Measurements from ENCODE around the gene PIAS1. TPM values are rescaled to one million over a fixed set of nuclear protein-coding genes. Genes with fewer than 3 reads are reported as not detected.
"Not testable (repeated sequence)": the region's sequence is repeated elsewhere in the genome, so short reads cannot be mapped to it uniquely, and the experiment has no call there.

The PIAS1 gene
- total and polyA plus RNA-seq, 8 donors, result 10.6 to 29.0 (median 17.6) TPM

- H3K9me3 ChIP-seq, result no peaks in the 10 kb centered on the region
- no peak overlapping the region for H3K4me3 ChIP-seq
- FAIRE-seq, result no peak
- 50 to 55% methylated on average over 3 of the region's 3 CpGs for WGBS, 2 donors
- peaks cover 7 to 17% (median 7%) of the 10 kb centered on the region in 3 donors for H3K4me1 ChIP-seq
- H3K27me3 ChIP-seq, result no peaks in the 10 kb centered on the region
- intact Hi-C loops (cut with DNase I), result no loop called here
- no peak for DNase-seq
- no peak for ATAC-seq
- TF ChIP-seq CTCF (IDR thresholded peaks at IDR 0.05), result no peak
- H3K36me3 ChIP-seq, result no peaks in the 10 kb centered on the region
- no peak overlapping the region for H3K27ac ChIP-seq
These were observed 147.8 kb downstream of the PIAS1 start for GRCh38 chr15:68201879-68202261.

- WGBS, 2 donors, result 93 to 94% methylated on average over 7 of the region's 7 CpGs
- DNase-seq; H3K27me3 ChIP-seq; H3K36me3 ChIP-seq; ATAC-seq; H3K4me3 ChIP-seq; H3K9me3 ChIP-seq; intact Hi-C loops (cut with DNase I); H3K27ac ChIP-seq; FAIRE-seq: not testable (repeated sequence)
- peaks cover 7 to 17% (median 7%) of the 10 kb centered on the region in 3 donors for H3K4me1 ChIP-seq
These were observed 148.9 kb downstream of the PIAS1 start for GRCh38 chr15:68202994-68203393.

GRCh38 chr15:68203486-68203885 lies 149.4 kb downstream of the PIAS1 start:
- Histone ChIP-seq H3K36me3 (no peaks in the 10 kb centered on the region), H3K4me1 (peaks cover 7 to 17% (median 7%) of the 10 kb centered on the region in 3 donors), H3K27me3 (no peaks in the 10 kb centered on the region), H3K27ac (no peak overlapping the region), H3K9me3 (no peaks in the 10 kb centered on the region), H3K4me3 (no peak overlapping the region)
- WGBS, 2 donors, result 94 to 97% methylated on average over 5 of the region's 5 CpGs
- FAIRE-seq (no peak), DNase-seq (no peak), ATAC-seq (no peak)
- no peak for TF ChIP-seq CTCF (IDR thresholded peaks at IDR 0.05)
- intact Hi-C loops (cut with DNase I), result no loop called here

DNA sequence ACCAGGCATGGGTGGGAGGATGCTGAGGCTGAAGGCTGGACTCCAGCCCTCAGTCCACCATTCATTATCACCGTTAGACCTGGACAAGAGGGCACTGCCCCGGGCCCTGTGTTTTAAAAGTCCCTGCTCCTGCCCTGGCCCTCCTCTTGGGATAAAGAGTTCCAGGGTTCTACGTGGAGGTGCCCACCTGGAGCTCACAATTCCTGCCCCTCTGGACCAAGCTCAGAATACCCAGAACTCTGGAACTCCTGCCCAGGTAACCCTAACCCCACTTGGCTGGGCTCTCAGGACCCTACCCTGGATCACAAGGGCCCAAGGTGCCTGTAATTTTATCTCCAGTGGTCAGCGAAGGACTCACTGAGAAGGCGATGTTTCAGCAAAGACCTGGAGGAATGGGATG lies 149.8 kb downstream of the PIAS1 start:
- Histone ChIP-seq H3K27me3 (no peaks in the 10 kb centered on the region), H3K36me3 (no peaks in the 10 kb centered on the region), H3K4me3 (peak overlapping the region in 1 of 4 donors; percentile 17), H3K27ac (no peak overlapping the region), H3K9me3 (no peaks in the 10 kb centered on the region), H3K4me1 (peaks cover 7 to 17% (median 7%) of the 10 kb centered on the region in 3 donors)
- TF ChIP-seq CTCF (IDR thresholded peaks at IDR 0.05), result no peak
- intact Hi-C loops (cut with DNase I), result no loop called here
- DNase-seq, result no peak
- no peak for FAIRE-seq
- no peak for ATAC-seq
- WGBS, 2 donors, result 94 to 96% methylated on average over 5 of the region's 5 CpGs

DNA sequence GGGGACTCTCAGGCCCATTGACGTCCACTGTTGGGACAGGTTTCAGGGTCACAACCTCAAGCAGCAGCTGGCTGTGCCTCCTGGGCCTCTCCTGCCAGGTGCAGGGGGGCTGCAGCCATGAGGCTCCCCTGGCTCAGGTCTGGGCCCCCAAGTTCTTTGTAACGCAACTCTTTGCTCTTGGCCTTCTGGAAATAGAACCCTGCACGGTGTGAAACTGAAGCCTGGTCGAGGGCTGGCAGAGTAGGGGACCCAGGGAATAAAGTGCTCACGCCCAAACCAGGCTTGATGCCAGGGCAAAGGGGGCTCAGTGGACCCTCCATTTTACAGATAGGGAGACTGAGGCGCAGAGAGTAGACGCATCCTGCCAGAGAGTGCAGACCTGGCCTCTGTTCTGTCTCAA lies 150.2 kb downstream of the PIAS1 start:
- peak overlapping the region in 2 of 4 donors; percentile 17 to 30 for H3K4me3 ChIP-seq

More for the DNA sequence above, 150.2 kb downstream of the PIAS1 start:
- Histone ChIP-seq H3K36me3 (no peaks in the 10 kb centered on the region), H3K9me3 (no peaks in the 10 kb centered on the region), H3K27me3 (no peaks in the 10 kb centered on the region), H3K4me1 (peaks cover 7 to 17% (median 7%) of the 10 kb centered on the region in 3 donors), H3K27ac (peak overlapping the region in 3 of 4 donors; percentile 70 to 76 (median 72))
- FAIRE-seq, result no peak
- intact Hi-C loops (cut with DNase I), result no loop called here
- ATAC-seq, result no peak
- no peak for TF ChIP-seq CTCF (IDR thresholded peaks at IDR 0.05)
- 84% methylated on average over 7 of the region's 7 CpGs for WGBS, 2 donors
- DNase-seq, result no peak
